ENCODE results near the gene MKI67. TPM values are rescaled to one million over a fixed set of nuclear protein-coding genes. Genes with fewer than 3 reads are reported as not detected.

MKI67 gene
- polyA plus RNA-seq, 1 of the 3 experiments (the other 2 are of a cell fraction) = 7.5 TPM

DNA sequence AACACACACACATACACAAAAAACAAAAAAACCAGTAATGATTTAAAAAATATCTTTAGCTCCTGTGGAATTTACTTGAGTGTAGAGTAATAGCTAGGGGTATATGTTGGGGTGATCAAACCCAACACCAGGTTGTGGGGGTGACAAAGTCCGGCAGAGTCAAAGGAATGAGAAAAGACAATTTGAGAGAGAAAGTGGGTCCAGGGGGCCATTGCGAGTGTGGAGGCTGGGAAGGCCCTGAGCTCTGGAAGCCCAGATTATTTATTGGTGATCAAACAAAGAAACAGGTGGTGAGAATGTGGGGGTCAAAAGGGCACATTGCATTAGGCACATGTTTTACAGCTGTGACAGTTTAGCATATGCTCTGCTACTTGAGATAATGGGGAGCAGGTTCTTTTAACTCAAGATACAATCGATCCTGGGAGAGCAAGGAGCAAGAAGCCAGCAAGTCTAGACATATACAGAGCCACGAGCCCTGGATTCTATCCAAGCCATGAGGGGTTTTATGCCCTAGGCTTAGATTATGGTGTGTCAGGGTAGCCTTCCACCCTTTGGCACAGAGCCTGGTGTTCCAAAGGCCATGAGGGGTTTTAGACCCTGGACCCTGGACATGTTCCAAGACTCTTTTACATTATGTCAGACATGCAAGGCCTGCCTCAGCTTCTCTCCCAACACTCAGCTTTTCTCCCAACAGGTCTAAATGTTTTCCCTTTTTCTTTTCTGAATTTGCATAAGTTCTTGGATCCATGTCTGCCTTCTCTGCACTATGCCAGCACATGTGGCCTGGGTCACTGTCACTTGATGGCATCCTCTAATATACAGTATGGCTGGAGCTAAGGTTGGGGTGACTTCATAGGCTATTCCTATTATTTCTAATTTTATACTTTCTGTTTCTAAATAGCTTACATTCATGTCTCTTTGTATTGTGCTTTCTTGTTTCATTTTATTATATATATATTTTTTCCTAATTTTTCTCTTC, 48.6 kb upstream of the MKI67 start:
- Histone ChIP-seq H3K27me3 (ENCODE audit: insufficient read depth) (no peaks in the 10 kb centered on the region), H3K4me2 (no peak overlapping the region), H3K27ac (ENCODE audit: low read depth in 2 of 2, low read length in 1 of 2) (no peak overlapping the region), H3K79me2 (ENCODE audit: insufficient read depth) (no peaks in the 10 kb centered on the region), H3K9ac (no peak overlapping the region), H3K4me1 (ENCODE audit: control insufficient read depth in 1 of 2, insufficient read depth in 2 of 2, low read depth in 1 of 2, low read length in 1 of 2) (no peaks in the 10 kb centered on the region; a peak in 1 of 4 replicates), H3K9me2 (no peaks in the 10 kb centered on the region), H4K20me1 (ENCODE audit: insufficient read depth) (no peaks in the 10 kb centered on the region), H3K36me3 (replicated peaks in 1 of 2; ENCODE audit: control insufficient read depth in 1 of 2, insufficient read depth in 2 of 2, low read length in 1 of 2) (no peaks in the 10 kb centered on the region), H3K4me3 (ENCODE audit: low read depth in 2 of 2, low read length in 1 of 2) (no peak overlapping the region), H3K9me3 (no peaks in the 10 kb centered on the region), H2AFZ (ENCODE audit: low read depth) (no peak overlapping the region), H3F3A (replicated peaks; ENCODE audit: insufficient read depth) (no peaks in the 10 kb centered on the region)
- 31% methylated on average over 4 of the region's 4 CpGs for WGBS (ENCODE audit: low lambda C conversion rate)
- TF ChIP-seq CTCF (IDR thresholded peaks at IDR 0.05) (no peak), CHD2 (IDR thresholded peaks at IDR 0.05; ENCODE audit: low read length, partially characterized antibody) (no peak), YY1 (IDR thresholded peaks at IDR 0.05; ENCODE audit: low read depth) (no peak), SIN3A (IDR thresholded peaks at IDR 0.05; ENCODE audit: borderline replicate concordance, low read depth, low read length) (no peak), JUND (IDR thresholded peaks at IDR 0.05) (no peak), NFIC (IDR thresholded peaks at IDR 0.05; ENCODE audit: borderline replicate concordance) (no peak), TEAD4 (IDR thresholded peaks at IDR 0.05; ENCODE audit: borderline replicate concordance, insufficient read depth) (no peak), GABPA (IDR thresholded peaks at IDR 0.05; ENCODE audit: low read depth) (no peak), USF1 (IDR thresholded peaks at IDR 0.05; ENCODE audit: borderline replicate concordance, low read depth) (no peak)
- TF ChIP-seq, protein P1, sequence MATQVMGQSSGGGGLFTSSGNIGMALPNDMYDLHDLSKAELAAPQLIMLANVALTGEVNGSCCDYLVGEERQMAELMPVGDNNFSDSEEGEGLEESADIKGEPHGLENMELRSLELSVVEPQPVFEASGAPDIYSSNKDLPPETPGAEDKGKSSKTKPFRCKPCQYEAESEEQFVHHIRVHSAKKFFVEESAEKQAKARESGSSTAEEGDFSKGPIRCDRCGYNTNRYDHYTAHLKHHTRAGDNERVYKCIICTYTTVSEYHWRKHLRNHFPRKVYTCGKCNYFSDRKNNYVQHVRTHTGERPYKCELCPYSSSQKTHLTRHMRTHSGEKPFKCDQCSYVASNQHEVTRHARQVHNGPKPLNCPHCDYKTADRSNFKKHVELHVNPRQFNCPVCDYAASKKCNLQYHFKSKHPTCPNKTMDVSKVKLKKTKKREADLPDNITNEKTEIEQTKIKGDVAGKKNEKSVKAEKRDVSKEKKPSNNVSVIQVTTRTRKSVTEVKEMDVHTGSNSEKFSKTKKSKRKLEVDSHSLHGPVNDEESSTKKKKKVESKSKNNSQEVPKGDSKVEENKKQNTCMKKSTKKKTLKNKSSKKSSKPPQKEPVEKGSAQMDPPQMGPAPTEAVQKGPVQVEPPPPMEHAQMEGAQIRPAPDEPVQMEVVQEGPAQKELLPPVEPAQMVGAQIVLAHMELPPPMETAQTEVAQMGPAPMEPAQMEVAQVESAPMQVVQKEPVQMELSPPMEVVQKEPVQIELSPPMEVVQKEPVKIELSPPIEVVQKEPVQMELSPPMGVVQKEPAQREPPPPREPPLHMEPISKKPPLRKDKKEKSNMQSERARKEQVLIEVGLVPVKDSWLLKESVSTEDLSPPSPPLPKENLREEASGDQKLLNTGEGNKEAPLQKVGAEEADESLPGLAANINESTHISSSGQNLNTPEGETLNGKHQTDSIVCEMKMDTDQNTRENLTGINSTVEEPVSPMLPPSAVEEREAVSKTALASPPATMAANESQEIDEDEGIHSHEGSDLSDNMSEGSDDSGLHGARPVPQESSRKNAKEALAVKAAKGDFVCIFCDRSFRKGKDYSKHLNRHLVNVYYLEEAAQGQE (IDR thresholded peaks at IDR 0.05; ENCODE audit: low read depth, low read length) = no peak
- TF ChIP-seq, protein P2, sequence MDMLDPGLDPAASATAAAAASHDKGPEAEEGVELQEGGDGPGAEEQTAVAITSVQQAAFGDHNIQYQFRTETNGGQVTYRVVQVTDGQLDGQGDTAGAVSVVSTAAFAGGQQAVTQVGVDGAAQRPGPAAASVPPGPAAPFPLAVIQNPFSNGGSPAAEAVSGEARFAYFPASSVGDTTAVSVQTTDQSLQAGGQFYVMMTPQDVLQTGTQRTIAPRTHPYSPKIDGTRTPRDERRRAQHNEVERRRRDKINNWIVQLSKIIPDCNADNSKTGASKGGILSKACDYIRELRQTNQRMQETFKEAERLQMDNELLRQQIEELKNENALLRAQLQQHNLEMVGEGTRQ (IDR thresholded peaks at IDR 0.05; ENCODE audit: borderline replicate concordance, low read depth, low read length) = no peak
- TF ChIP-seq, protein P3, sequence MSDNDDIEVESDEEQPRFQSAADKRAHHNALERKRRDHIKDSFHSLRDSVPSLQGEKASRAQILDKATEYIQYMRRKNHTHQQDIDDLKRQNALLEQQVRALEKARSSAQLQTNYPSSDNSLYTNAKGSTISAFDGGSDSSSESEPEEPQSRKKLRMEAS (IDR thresholded peaks at IDR 0.05; ENCODE audit: low read depth) = no peak
- TF ChIP-seq, protein P4, sequence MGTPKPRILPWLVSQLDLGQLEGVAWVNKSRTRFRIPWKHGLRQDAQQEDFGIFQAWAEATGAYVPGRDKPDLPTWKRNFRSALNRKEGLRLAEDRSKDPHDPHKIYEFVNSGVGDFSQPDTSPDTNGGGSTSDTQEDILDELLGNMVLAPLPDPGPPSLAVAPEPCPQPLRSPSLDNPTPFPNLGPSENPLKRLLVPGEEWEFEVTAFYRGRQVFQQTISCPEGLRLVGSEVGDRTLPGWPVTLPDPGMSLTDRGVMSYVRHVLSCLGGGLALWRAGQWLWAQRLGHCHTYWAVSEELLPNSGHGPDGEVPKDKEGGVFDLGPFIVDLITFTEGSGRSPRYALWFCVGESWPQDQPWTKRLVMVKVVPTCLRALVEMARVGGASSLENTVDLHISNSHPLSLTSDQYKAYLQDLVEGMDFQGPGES (IDR thresholded peaks at IDR 0.05; ENCODE audit: low read depth, low read length) = no peak
- TF ChIP-seq, protein P5, sequence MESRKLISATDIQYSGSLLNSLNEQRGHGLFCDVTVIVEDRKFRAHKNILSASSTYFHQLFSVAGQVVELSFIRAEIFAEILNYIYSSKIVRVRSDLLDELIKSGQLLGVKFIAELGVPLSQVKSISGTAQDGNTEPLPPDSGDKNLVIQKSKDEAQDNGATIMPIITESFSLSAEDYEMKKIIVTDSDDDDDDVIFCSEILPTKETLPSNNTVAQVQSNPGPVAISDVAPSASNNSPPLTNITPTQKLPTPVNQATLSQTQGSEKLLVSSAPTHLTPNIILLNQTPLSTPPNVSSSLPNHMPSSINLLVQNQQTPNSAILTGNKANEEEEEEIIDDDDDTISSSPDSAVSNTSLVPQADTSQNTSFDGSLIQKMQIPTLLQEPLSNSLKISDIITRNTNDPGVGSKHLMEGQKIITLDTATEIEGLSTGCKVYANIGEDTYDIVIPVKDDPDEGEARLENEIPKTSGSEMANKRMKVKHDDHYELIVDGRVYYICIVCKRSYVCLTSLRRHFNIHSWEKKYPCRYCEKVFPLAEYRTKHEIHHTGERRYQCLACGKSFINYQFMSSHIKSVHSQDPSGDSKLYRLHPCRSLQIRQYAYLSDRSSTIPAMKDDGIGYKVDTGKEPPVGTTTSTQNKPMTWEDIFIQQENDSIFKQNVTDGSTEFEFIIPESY (IDR thresholded peaks at IDR 0.05; ENCODE audit: borderline replicate concordance, low read depth) = no peak
- POLR2A ChIA-PET = no interaction called here
- CTCF ChIA-PET = interaction anchor here (0.6 to 1.4 kb wide), 5 partner anchors 9 to 164 kb away, joined by 3 to 4 read pairs (median 3); no protein-coding TSS in a partner anchor
- no peak for DNase-seq
